ENCODE data around the gene PRICKLE3. TPM values are rescaled to one million over a fixed set of nuclear protein-coding genes. Genes with fewer than 3 reads are reported as not detected.

The PRICKLE3 gene
- total RNA-seq, 4 donors from 2014 or later = 18.8 to 58.9 (median 33.4) TPM

GRCh38 chrX:49163555-49164419 lies 22.4 kb downstream of the PRICKLE3 start:
- TF ChIP-seq POLR2A (IDR thresholded peaks at IDR 0.05) = no peak
- TF ChIP-seq, protein P1, sequence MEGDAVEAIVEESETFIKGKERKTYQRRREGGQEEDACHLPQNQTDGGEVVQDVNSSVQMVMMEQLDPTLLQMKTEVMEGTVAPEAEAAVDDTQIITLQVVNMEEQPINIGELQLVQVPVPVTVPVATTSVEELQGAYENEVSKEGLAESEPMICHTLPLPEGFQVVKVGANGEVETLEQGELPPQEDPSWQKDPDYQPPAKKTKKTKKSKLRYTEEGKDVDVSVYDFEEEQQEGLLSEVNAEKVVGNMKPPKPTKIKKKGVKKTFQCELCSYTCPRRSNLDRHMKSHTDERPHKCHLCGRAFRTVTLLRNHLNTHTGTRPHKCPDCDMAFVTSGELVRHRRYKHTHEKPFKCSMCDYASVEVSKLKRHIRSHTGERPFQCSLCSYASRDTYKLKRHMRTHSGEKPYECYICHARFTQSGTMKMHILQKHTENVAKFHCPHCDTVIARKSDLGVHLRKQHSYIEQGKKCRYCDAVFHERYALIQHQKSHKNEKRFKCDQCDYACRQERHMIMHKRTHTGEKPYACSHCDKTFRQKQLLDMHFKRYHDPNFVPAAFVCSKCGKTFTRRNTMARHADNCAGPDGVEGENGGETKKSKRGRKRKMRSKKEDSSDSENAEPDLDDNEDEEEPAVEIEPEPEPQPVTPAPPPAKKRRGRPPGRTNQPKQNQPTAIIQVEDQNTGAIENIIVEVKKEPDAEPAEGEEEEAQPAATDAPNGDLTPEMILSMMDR (IDR thresholded peaks at IDR 0.05) = no peak
- 2 to 48% methylated on average over 11 to 69 of the region's 69 CpGs for WGBS, 2 donors
- intact Hi-C loops (cut with DNase I; ENCODE audit: low total_unique reads) = no loop called here
- peak; percentile 89 to 97 for DNase-seq (ENCODE audit: low spot score in 2 of 2)
- H3K4me3 ChIP-seq (ENCODE audit: low read depth, poor library complexity, severe bottlenecking) = no peak overlapping the region

- intact Hi-C loops (cut with DNase I; ENCODE audit: low total_unique reads) = no loop called here
- H3K4me3 ChIP-seq (ENCODE audit: low read depth, poor library complexity, severe bottlenecking) = no peak within 1 kb of the TSS
- TF ChIP-seq, protein P1 (IDR thresholded peaks at IDR 0.05) = no peak
- TF ChIP-seq POLR2A (IDR thresholded peaks at IDR 0.05) = no peak
- 60 to 74% methylated on average over 8 to 28 of the region's 28 CpGs for WGBS, 2 donors
- no peak for DNase-seq (ENCODE audit: low spot score in 2 of 2)
These were observed 23.6 kb downstream of the PRICKLE3 start, which contains the start of gene MAGIX for GRCh38 chrX:49162620-49163019. Gene MAGIX, plus strand, starts transcription at chrX:49162758. Its CDS starts 132 bp downstream, at chrX:49162890.

GRCh38 chrX:49161632-49162031 lies 24.5 kb downstream of the PRICKLE3 start:
- TF ChIP-seq POLR2A (IDR thresholded peaks at IDR 0.05) = no peak
- TF ChIP-seq, protein P1 (IDR thresholded peaks at IDR 0.05) = no peak
- H3K4me3 ChIP-seq (ENCODE audit: low read depth, poor library complexity, severe bottlenecking) = no peak overlapping the region
- 84 to 87% methylated on average over 3 to 5 of the region's 5 CpGs for WGBS, 2 donors
- intact Hi-C loops (cut with DNase I; ENCODE audit: low total_unique reads) = no loop called here
- no peak for DNase-seq (ENCODE audit: low spot score in 2 of 2)

DNA sequence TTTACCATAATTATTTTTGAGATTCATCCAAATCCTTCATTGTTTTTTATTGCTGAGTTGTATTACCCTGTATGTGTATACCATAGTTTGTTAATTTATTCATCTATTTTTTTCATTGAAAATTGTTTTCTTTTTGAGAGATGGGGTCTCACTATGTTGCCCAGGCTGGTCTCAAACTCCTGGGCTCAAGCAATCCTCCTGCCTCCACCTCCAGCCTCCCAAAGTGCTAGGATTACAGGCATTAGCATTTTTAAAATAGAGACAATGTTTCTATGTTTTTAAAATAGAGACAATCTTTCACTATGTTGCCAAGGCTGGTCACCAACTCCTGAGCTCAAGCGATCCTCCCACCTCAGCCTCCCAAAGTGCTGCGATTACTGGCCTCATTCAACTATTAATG lies 25.3 kb downstream of the PRICKLE3 start:
- no peak for DNase-seq (ENCODE audit: low spot score in 2 of 2)
- 88 to 95% methylated on average over 2 of the region's 2 CpGs for WGBS, 2 donors
- H3K4me3 ChIP-seq (ENCODE audit: low read depth, poor library complexity, severe bottlenecking) = no peak overlapping the region
- intact Hi-C loops (cut with DNase I; ENCODE audit: low total_unique reads) = no loop called here
- TF ChIP-seq POLR2A (IDR thresholded peaks at IDR 0.05) = no peak
- TF ChIP-seq, protein P1 (IDR thresholded peaks at IDR 0.05) = no peak

DNA sequence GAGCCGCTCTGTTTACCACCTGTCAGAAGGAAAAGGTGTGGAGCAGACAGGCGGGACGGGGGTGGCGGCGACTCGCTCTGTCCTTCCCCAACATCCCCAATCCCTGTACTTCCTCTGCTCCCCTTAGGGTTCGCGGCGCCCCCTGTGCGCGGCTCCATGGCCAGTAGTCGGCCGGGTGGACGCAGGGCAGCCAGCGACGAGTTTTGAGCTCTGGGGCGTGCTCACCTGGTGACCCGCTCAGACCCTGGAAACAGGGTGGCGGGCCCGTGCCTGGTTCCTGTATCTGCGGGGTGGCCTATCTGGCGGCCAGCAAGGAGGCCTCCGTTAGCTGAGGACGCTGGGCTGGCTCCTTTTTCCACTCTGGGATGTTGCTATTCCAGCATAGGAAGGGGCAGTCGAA lies 29.0 kb downstream of the PRICKLE3 start:
- DNase-seq (ENCODE audit: low spot score in 2 of 2) = no peak
- intact Hi-C loops (cut with DNase I; ENCODE audit: low total_unique reads) = no loop called here
- WGBS, 2 donors = 84 to 86% methylated on average over 12 to 19 of the region's 25 CpGs
- no peak overlapping the region for H3K4me3 ChIP-seq (ENCODE audit: low read depth, poor library complexity, severe bottlenecking)
- TF ChIP-seq, protein P1 (IDR thresholded peaks at IDR 0.05) = no peak
- no peak for TF ChIP-seq POLR2A (IDR thresholded peaks at IDR 0.05)
